Activated T-helper 9 cell treated with anti-CD3 and anti-CD28 coated beads, Interleukin-2, amount 50 U/mL, for 16 hours (primary cell): ENCODE measurements around the gene SETDB2.

ENCODE experiments used
- DNase-seq: peaks from one replicate; pipeline ENCODE4 v3.0.0-alpha.2; 2020; ENCODE audit warnings: low read depth

The SETDB2 gene

DNA sequence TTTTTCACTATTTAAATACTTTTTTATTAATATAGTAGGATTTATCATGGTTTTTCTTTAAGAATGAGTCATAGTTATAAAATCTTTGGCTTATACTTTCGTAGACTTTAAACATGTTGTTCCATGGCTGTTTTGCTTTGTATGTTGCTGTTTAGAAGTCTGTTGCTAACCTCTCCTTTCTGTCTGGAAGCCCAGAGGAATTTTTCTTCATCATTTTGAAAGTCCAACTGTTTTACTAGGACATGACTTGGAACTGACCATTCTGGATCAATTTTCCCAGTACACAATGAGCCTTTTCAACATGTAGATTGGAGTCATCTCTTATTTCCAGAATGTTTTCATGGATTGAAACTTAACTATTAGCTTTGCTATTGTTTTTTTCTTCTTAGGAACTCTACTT lies 8.1 kb upstream of the SETDB2 start:
- DNase-seq = no peak

- no peak for DNase-seq
These were observed 7.2 kb upstream of the SETDB2 start for GRCh38 chr13:49436890-49437289.

DNA sequence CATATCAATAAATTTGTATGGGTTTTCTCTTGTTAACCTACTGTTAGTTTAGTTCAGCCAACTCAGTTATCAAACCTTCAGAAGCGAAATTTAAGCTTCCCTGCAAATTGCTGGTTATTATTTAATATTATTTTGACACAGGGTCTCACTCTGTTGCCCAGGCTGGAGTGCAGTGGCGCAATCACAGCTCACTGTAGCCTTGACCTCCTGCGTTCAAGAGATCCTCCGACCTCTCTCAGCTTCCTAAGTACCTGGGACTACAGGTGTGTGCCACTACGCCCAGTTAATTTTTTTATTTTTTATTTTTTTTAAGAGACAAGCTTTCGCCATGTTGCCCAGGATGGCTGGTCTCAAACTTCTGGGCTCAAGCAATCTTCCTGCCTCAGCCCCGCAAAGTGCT lies 6.4 kb upstream of the SETDB2 start:
- no peak for DNase-seq

GRCh38 chr13:49439609-49440008 lies 4.5 kb upstream of the SETDB2 start:
- no peak for DNase-seq

GRCh38 chr13:49441312-49441711 lies 2.8 kb upstream of the SETDB2 start:
- DNase-seq = no peak

DNA sequence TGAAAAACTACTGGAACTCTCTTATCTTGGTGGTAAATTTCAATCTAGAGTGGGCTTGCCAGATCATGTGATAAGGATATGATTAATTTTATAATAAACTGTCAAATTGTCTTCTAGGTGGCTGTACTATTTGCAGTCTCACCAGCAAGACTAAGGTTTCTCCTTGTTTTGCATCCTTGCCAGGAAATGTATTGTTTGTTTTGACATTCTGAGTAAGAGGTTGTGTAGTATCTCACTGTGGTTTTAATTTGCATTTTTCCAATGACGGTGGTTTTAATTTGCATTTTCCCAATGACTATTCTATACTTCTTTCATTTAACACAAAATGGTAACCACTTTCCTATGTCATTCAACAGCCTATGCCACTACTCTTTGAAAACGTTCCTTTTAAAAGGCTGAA lies 2.2 kb upstream of the SETDB2 start:
- DNase-seq = no peak

- no peak for DNase-seq
These were observed 744 bp upstream of the SETDB2 start for GRCh38 chr13:49443357-49443703.

GRCh38 chr13:49444524-49445395 lies 686 bp downstream of the SETDB2 start:
- no peak for DNase-seq

DNA sequence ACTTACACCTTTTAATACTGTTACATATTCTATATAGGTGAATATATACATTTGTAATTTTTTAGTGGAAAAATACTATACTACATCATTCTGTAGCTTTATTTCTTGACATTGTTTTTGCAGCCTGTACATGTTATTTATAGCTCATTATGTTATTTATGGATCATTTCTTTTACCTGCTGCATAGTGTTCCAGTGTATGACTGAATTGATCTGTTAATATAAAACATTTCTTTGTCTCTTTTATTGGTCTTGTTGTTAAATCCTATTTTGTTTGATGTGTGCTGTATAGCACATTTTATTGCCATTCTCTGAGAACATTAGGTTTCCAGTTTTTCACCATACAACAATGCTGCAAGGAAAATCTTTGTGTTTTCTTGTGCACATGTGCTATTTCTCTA lies 2.4 kb downstream of the SETDB2 start:
- no peak for DNase-seq

DNA sequence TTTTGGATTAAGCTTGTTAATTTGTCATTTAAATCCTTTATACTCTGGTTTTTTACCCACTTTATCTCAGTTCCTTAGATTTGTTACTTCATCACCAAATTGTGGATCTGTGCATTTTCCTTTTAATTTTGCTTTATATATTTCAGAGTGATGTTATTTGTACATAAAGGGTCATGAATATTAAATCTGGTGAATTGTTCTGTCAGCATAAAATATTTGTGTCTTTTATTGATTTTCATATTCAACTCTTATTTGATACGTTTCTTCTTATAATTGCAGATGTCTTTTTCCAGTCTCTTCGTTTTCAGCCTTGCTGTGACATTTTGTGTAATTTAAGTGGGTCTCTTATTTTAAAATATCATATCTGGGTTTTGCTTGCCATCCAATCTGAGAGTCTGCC lies 4.7 kb downstream of the SETDB2 start:
- DNase-seq = no peak

- no peak for DNase-seq
These were observed 6.2 kb downstream of the SETDB2 start for GRCh38 chr13:49450105-49450819.

GRCh38 chr13:49452725-49453457 lies 8.8 kb downstream of the SETDB2 start:
- no peak for DNase-seq

- no peak for DNase-seq
These were observed 9.4 kb downstream of the SETDB2 start for GRCh38 chr13:49453465-49453864.

- DNase-seq = no peak
These were observed 10.4 kb downstream of the SETDB2 start for GRCh38 chr13:49454388-49455006.

- no peak for DNase-seq
These were observed 10.9 kb downstream of the SETDB2 start for GRCh38 chr13:49455007-49455398.

GRCh38 chr13:49456156-49456555 lies 12.1 kb downstream of the SETDB2 start:
- DNase-seq = no peak

GRCh38 chr13:49457221-49457620 lies 13.1 kb downstream of the SETDB2 start:
- DNase-seq = no peak

DNA sequence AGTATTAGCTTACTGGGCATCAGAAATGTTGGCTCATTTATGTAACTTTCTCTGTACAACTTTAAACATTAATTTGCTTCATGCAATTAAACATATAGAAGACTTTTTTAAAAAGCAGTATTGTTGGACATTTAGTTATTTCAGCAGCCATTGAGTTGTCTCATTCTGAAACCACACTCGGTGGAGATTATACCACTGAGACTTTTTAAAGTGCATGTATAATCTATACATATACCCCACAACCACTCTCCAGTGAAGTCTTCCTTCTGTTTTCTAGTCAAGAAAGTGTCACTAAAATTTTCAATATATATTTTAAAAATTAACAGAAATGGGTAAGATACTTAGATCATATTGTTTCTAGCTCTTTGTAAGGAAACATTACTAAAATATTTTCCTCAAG lies 15.5 kb downstream of the SETDB2 start:
- no peak for DNase-seq

DNA sequence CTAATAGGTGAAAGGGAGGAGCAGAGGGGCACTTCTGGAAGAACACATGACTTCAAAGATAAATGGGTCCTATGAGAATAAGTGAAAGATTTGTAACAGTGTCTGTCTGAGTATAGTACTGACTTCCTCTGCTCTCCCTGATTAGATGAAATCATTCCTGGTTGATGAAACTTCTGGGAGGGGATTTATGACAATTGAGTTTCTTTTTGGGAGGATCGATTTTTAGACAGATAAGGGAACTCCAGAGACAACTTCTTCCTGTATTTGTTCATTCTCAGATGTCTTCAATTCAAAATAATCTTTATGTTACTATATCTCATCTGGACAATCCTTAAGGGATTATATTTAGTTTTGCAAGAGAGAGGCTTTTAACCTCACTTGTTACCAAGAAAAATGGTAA lies 20.0 kb downstream of the SETDB2 start:
- no peak for DNase-seq

DNA sequence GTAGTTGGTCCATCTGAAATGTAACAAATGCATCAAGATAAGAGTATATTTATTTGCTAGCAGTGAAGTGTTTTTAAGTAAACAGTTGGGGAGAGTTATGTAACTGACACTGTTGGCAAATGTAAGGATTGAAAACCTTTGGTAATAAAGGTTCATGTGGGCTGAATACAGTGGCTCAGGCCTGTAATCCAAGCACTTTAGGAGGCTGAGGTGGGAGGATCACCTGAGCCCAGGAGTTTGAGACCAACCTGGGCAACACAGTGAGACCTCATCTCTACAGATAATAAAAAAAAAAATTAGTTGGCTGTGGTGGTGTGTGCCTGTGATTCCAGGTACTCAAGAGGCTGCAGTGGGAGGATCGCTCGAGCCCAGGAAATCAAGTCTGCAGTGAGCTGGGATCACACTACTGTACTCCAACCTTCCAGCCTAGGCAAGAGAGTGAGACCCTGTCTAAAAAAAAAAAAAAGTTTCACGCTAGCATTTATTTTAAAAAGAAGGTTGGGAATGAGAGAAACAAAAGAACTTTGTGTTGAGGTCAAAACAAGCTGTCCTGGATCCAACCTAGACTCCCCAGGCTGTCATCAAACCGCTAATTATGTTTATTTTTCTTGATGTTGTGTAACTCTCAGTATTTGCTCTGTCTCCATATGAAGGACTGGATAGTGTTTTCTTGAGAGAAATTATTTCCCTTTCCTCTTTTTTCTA lies 20.7 kb downstream of the SETDB2 start:
- no peak for DNase-seq

DNA sequence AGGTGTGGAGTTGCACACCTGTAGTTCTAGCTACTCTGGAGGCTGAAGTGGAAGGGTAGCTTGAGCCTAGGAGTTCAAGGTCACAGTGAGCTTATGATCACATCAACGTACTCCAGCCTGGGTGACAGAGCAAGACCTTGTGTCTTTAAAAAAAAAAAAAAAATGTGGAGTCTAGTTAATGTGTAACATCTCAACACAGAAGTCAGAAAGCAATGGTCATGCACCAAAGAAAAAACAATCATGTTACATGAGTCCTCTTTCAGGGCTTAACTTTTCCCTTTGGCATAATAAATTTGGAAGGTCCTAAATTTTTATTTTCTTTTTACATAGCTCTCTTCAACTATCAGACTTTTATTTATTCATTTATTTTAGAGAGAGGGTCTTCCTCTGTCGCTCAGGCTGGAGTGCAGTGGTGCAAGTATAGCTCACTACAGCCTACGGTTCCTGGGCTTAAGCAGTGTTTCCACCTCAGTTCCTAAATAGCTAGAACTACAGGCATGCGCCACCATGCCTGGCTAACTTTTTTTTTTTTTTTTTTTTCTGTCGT lies 22.3 kb downstream of the SETDB2 start:
- DNase-seq = no peak

- DNase-seq = no peak
These were observed 28.1 kb downstream of the SETDB2 start for GRCh38 chr13:49472186-49472585.
